MM.1S (cell line): ENCODE results near the gene MARK4.

Experiments used
- CTCF ChIP-seq: fragments of 300-600 bp; sonication (generic); IDR thresholded peaks from 2 replicates; pipeline ENCODE4 v1.5.1; 2016; ENCODE audit warnings: antibody characterized with exemption, low read length, mixed read lengths
- EZH2 ChIP-seq: fragments of 300-600 bp; sonication (generic); optimal IDR thresholded peaks from 2 replicates; pipeline ENCODE3; 2017; ENCODE audit warnings: low read depth, mild to moderate bottlenecking, antibody characterized with exemption, low read length, mixed read lengths
- EZH2phosphoT487 ChIP-seq: fragments of 300-600 bp; sonication (generic); IDR thresholded peaks from 2 replicates; pipeline ENCODE4 v1.6.1; 2018; ENCODE audit warnings: antibody characterized with exemption, low read length

- TF ChIP-seq CTCF (no peak), EZH2phosphoT487 (no peak), EZH2 (no peak)
Observed at GRCh38 chr19:45271098-45271734, 20.1 kb downstream of the MARK4 start.
